ENCODE measurements around the gene SUSD6. TPM values are rescaled to one million over a fixed set of nuclear protein-coding genes. Genes with fewer than 3 reads are reported as not detected.

The SUSD6 gene, protein sequence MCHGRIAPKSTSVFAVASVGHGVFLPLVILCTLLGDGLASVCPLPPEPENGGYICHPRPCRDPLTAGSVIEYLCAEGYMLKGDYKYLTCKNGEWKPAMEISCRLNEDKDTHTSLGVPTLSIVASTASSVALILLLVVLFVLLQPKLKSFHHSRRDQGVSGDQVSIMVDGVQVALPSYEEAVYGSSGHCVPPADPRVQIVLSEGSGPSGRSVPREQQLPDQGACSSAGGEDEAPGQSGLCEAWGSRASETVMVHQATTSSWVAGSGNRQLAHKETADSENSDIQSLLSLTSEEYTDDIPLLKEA
- 100 to 1,000 TPM; 119 to 144 (median 140) TPM for total RNA-seq
- 40.8 TPM for total RNA-seq (2013)

DNA sequence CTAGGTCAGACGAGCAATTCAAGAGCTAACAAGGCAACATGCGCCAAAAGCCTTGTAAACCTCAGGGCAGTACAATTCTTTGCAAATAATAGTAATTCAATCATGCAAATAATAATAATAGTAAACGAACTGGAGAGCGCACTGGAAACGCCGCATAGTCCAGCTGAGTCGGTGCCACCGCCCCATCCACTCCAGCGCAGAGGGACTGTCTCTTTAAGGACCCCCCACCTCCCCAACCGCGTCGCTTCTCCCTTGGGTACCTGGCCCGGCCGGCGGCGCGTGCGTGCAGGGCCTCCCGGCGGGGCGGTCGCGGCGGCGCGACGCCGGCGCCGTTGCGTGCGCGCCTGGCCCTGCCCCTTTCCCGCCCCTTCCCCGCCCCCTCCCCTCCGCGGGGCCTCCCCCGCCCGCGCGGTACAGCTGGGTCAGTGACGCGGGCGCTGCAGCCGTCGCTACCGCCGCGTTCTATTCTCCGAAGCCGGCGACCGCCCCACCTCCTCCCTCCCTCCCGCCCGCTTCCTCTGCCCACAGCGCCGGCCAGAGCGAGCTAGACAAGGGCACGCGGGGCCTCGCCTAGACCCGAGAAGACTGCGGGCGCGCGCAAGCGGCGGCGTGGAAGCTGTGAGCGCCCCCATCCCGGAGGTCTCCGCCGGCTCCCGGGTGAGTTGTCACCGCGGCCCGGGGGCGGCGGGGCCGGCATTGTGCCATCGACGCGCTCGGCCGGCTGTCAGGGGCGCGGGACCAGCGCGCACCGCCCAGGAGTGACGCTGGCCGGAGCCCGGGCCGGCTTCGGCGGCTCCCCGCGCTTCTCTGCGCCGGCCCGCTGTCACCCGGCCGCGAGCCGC lies at the start of gene SUSD6:
SUSD6 (plus strand) TSS at position 425 of the 842 bp plus-strand sequence. CDS start 46,997 bp downstream, outside the sequence.
- peak within 1 kb of the TSS; percentile 89 for H3K4me3 Mint-ChIP-seq
- Histone ChIP-seq H3K27me3 (ENCODE audit: control insufficient read depth, insufficient read depth, low read length) (no peaks in the 10 kb centered on the region), H3K36me3 (ENCODE audit: control insufficient read depth, insufficient read depth, low read length) (no peaks in the 10 kb centered on the region), H3K27ac (ENCODE audit: low read length) (peak within 1 kb of the TSS; percentile 76), H3K9me3 (ENCODE audit: control insufficient read depth, insufficient read depth, low read length) (no peaks in the 10 kb centered on the region), H3K4me1 (ENCODE audit: control insufficient read depth, insufficient read depth, low read length) (peaks cover 48% of the 10 kb centered on the region), H3K4me3 (ENCODE audit: low read length) (peak within 1 kb of the TSS; percentile 88)
- H3K27ac Mint-ChIP-seq, result peak within 1 kb of the TSS; percentile 95 to 96
- H3K9me3 Mint-ChIP-seq, result no peaks in the 10 kb centered on the region
- ATAC-seq (peak; percentile 79 to 92 (median 82)), DNase-seq (peak; percentile 78 to 95)
- no peaks in the 10 kb centered on the region for H3K36me3 Mint-ChIP-seq
- WGBS (ENCODE audit: insufficient coverage), result under 1% methylated on average over 97 of the region's 105 CpGs
- TF ChIP-seq, protein P1, sequence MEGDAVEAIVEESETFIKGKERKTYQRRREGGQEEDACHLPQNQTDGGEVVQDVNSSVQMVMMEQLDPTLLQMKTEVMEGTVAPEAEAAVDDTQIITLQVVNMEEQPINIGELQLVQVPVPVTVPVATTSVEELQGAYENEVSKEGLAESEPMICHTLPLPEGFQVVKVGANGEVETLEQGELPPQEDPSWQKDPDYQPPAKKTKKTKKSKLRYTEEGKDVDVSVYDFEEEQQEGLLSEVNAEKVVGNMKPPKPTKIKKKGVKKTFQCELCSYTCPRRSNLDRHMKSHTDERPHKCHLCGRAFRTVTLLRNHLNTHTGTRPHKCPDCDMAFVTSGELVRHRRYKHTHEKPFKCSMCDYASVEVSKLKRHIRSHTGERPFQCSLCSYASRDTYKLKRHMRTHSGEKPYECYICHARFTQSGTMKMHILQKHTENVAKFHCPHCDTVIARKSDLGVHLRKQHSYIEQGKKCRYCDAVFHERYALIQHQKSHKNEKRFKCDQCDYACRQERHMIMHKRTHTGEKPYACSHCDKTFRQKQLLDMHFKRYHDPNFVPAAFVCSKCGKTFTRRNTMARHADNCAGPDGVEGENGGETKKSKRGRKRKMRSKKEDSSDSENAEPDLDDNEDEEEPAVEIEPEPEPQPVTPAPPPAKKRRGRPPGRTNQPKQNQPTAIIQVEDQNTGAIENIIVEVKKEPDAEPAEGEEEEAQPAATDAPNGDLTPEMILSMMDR (IDR thresholded peaks at IDR 0.05), result no peak
- peaks cover 51 to 52% of the 10 kb centered on the region in 2 donors for H3K4me1 Mint-ChIP-seq
- intact Hi-C loops (cut with micrococcal nuclease), result loop anchor here (1.0 to 10.0 kb wide), 4 partner anchors 14 to 817 kb away; partner anchors contain the start of genes DCAF5, SRSF5 and ZFP36L1
- H3K27me3 Mint-ChIP-seq (ENCODE audit: low read depth in 2 of 2), result no peaks in the 10 kb centered on the region

GRCh38 chr14:69561893-69562292 lies 49.5 kb upstream of the SUSD6 start:
- Histone ChIP-seq H3K27ac (ENCODE audit: low read length) (no peak overlapping the region), H3K4me3 (ENCODE audit: low read length) (no peak overlapping the region), H3K4me1 (ENCODE audit: control insufficient read depth, insufficient read depth, low read length) (no peaks in the 10 kb centered on the region), H3K27me3 (ENCODE audit: control insufficient read depth, insufficient read depth, low read length) (no peaks in the 10 kb centered on the region), H3K9me3 (ENCODE audit: control insufficient read depth, insufficient read depth, low read length) (no peaks in the 10 kb centered on the region), H3K36me3 (ENCODE audit: control insufficient read depth, insufficient read depth, low read length) (no peaks in the 10 kb centered on the region)
- no peak for ATAC-seq
- H3K4me3 Mint-ChIP-seq, result no peak overlapping the region
- H3K9me3 Mint-ChIP-seq, result no peaks in the 10 kb centered on the region
- no peaks in the 10 kb centered on the region for H3K36me3 Mint-ChIP-seq
- intact Hi-C loops (cut with micrococcal nuclease), result no loop called here
- no peak overlapping the region for H3K27ac Mint-ChIP-seq
- no peak for DNase-seq
- TF ChIP-seq, protein P1 (IDR thresholded peaks at IDR 0.05), result no peak
- no peaks in the 10 kb centered on the region for H3K4me1 Mint-ChIP-seq
- peaks cover 30 to 54% of the 10 kb centered on the region in 2 donors for H3K27me3 Mint-ChIP-seq (ENCODE audit: low read depth in 2 of 2)

GRCh38 chr14:69567563-69567962 lies 43.8 kb upstream of the SUSD6 start:
- no peak overlapping the region for H3K4me3 Mint-ChIP-seq
- H3K4me1 ChIP-seq (ENCODE audit: control insufficient read depth, insufficient read depth, low read length), result peaks cover under 1% of the 10 kb centered on the region
- H3K9me3 ChIP-seq (ENCODE audit: control insufficient read depth, insufficient read depth, low read length), result no peaks in the 10 kb centered on the region
- H3K9me3 Mint-ChIP-seq, result no peaks in the 10 kb centered on the region
- no peaks in the 10 kb centered on the region for H3K36me3 ChIP-seq (ENCODE audit: control insufficient read depth, insufficient read depth, low read length)
- H3K4me3 ChIP-seq (ENCODE audit: low read length), result no peak overlapping the region
- intact Hi-C loops (cut with micrococcal nuclease), result no loop called here
- DNase-seq, result no peak
- H3K36me3 Mint-ChIP-seq, result no peaks in the 10 kb centered on the region
- H3K27ac Mint-ChIP-seq, result no peak overlapping the region
- TF ChIP-seq, protein P1 (IDR thresholded peaks at IDR 0.05), result no peak
- no peaks in the 10 kb centered on the region for H3K4me1 Mint-ChIP-seq
- H3K27me3 ChIP-seq (ENCODE audit: control insufficient read depth, insufficient read depth, low read length), result peaks cover 11% of the 10 kb centered on the region
- ATAC-seq, result no peak
- peaks cover 46 to 71% of the 10 kb centered on the region in 2 donors for H3K27me3 Mint-ChIP-seq (ENCODE audit: low read depth in 2 of 2)
- no peak overlapping the region for H3K27ac ChIP-seq (ENCODE audit: low read length)
- 82% methylated on average over 3 of the region's 5 CpGs for WGBS (ENCODE audit: insufficient coverage)
